OCI-LY1 (cell line): Measurements from ENCODE around the gene HACE1.
"Not testable (repeated sequence)": the region's sequence is repeated elsewhere in the genome, so short reads cannot be mapped to it uniquely, and the experiment has no call there.

Experiments
- H2AFZ ChIP-seq: fragments of 200-600 bp; sonication (generic), shearing (Covaris generic); 2 replicates; pipeline ENCODE4 v1.6.0; 2014; ENCODE audit warnings: antibody characterized with exemption, mild to moderate bottlenecking, low read length
- H3F3A ChIP-seq: fragments of 200-600 bp; sonication (generic), shearing (Covaris generic); 2 replicates; pipeline ENCODE4 v1.6.0; 2014; ENCODE audit warnings: mild to moderate bottlenecking, antibody characterized with exemption, low read length, moderate library complexity; ENCODE audit not compliant: insufficient read depth
- H3K27ac ChIP-seq: fragments of 200-600 bp; sonication (generic); 2 replicates; pipeline ENCODE4 v1.5.1; 2014; ENCODE audit warnings: low read length, mixed run types, mild to moderate bottlenecking, low read depth; ENCODE audit not compliant: poor library complexity, severe bottlenecking
- H3K27me3 ChIP-seq: fragments of 200-600 bp; sonication (generic); 2 replicates; pipeline ENCODE4 v1.6.0; 2014; ENCODE audit warnings: antibody characterized with exemption, mild to moderate bottlenecking, low read length, moderate library complexity; ENCODE audit not compliant: insufficient read depth
- H3K36me3 ChIP-seq: fragments of 200-600 bp; sonication (generic); 2 replicates; pipeline ENCODE4 v1.6.1; 2014; ENCODE audit warnings: mild to moderate bottlenecking, antibody characterized with exemption, low read length, moderate library complexity, mixed read lengths; ENCODE audit not compliant: insufficient read depth
- H3K4me1 ChIP-seq: fragments of 200-600 bp; sonication (generic); 2 replicates; pipeline ENCODE4 v1.5.1; 2014; ENCODE audit warnings: mild to moderate bottlenecking, low read length, moderate library complexity; ENCODE audit not compliant: insufficient read depth, severe bottlenecking
- H3K4me2 ChIP-seq: fragments of 200-600 bp; sonication (generic), shearing (Covaris generic); 2 replicates; pipeline ENCODE4 v1.6.1; 2014; ENCODE audit warnings: low read length
- H3K4me3 ChIP-seq: fragments of 200-600 bp; sonication (generic); 2 replicates; pipeline ENCODE4 v1.5.1; 2014; ENCODE audit warnings: low read length, low read depth, mild to moderate bottlenecking, mixed read lengths; ENCODE audit not compliant: poor library complexity, severe bottlenecking
- H3K79me2 ChIP-seq: fragments of 200-600 bp; shearing (Covaris generic); 2 replicates; pipeline ENCODE4 v1.6.1; 2016; ENCODE audit warnings: mixed run types, low read length, mixed read lengths; ENCODE audit not compliant: insufficient read depth
- H3K9ac ChIP-seq: fragments of 200-600 bp; sonication (generic), shearing (Covaris generic); 2 replicates; pipeline ENCODE4 v1.6.1; 2014; ENCODE audit warnings: mild to moderate bottlenecking, low read length, mixed read lengths
- H3K9me2 ChIP-seq: fragments of 200-600 bp; sonication (generic), shearing (Covaris generic); 2 replicates; pipeline ENCODE4 v1.6.1; 2014; ENCODE audit warnings: low read depth, mild to moderate bottlenecking, low read length, mixed read lengths
- H3K9me3 ChIP-seq: fragments of 200-600 bp; shearing (Covaris generic); 2 replicates; pipeline ENCODE4 v1.6.1; 2014; ENCODE audit warnings: low read length, mixed read lengths
- H4K20me1 ChIP-seq: fragments of 200-600 bp; sonication (generic), shearing (Covaris generic); 2 replicates; pipeline ENCODE4 v1.6.0; 2016; ENCODE audit warnings: mild to moderate bottlenecking, low read length; ENCODE audit not compliant: insufficient read depth
- EZH2 ChIP-seq: fragments of 200-600 bp; sonication (generic), shearing (Covaris generic); IDR thresholded peaks from 2 replicates; pipeline ENCODE4 v1.8.0; 2017; ENCODE audit warnings: borderline replicate concordance, mixed run types, mild to moderate bottlenecking, antibody characterized with exemption, low read length, moderate library complexity, mixed read lengths
- TF ChIP-seq, protein P1 (sequence below): fragments of 200-600 bp; sonication (generic), shearing (Covaris generic); IDR thresholded peaks from 2 replicates; pipeline ENCODE4 v1.5.1; 2017; ENCODE audit warnings: mild to moderate bottlenecking, antibody characterized with exemption, low read length, moderate library complexity, mixed read lengths

HACE1 gene

DNA sequence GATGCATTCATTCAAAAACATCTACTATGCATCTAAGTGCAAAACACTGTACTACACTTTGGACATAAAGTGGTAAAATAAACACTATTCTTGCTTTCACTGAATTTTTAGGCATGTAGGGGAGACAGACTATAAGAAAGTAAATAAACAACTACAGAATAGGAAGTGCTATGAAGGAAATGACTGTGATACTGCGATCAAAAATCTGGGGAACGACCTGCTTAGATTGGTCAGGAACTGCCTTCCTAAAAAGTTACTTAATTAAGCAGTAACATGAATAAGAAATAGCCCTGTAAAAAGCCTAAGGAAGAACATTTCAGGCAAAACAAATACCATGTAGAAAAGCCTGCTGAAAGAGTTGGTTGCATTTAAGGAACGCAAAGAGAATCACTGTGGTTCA is 50.6 kb downstream of the HACE1 start:
- Histone ChIP-seq H4K20me1 (no peaks in the 10 kb centered on the region), H3K27me3 (no peaks in the 10 kb centered on the region), H3K9ac (no peak overlapping the region), H3K9me2 (no peaks in the 10 kb centered on the region), H3K4me3 (no peak overlapping the region), H3K27ac (no peak overlapping the region), H3K36me3 (no peaks in the 10 kb centered on the region), H3K9me3 (no peaks in the 10 kb centered on the region), H3K4me1 (no peaks in the 10 kb centered on the region), H3F3A (no peaks in the 10 kb centered on the region), H3K79me2 (no peaks in the 10 kb centered on the region), H2AFZ (no peak overlapping the region), H3K4me2 (no peak overlapping the region)
- TF ChIP-seq, protein P1, sequence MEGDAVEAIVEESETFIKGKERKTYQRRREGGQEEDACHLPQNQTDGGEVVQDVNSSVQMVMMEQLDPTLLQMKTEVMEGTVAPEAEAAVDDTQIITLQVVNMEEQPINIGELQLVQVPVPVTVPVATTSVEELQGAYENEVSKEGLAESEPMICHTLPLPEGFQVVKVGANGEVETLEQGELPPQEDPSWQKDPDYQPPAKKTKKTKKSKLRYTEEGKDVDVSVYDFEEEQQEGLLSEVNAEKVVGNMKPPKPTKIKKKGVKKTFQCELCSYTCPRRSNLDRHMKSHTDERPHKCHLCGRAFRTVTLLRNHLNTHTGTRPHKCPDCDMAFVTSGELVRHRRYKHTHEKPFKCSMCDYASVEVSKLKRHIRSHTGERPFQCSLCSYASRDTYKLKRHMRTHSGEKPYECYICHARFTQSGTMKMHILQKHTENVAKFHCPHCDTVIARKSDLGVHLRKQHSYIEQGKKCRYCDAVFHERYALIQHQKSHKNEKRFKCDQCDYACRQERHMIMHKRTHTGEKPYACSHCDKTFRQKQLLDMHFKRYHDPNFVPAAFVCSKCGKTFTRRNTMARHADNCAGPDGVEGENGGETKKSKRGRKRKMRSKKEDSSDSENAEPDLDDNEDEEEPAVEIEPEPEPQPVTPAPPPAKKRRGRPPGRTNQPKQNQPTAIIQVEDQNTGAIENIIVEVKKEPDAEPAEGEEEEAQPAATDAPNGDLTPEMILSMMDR, result no peak
- TF ChIP-seq EZH2, result no peak

DNA sequence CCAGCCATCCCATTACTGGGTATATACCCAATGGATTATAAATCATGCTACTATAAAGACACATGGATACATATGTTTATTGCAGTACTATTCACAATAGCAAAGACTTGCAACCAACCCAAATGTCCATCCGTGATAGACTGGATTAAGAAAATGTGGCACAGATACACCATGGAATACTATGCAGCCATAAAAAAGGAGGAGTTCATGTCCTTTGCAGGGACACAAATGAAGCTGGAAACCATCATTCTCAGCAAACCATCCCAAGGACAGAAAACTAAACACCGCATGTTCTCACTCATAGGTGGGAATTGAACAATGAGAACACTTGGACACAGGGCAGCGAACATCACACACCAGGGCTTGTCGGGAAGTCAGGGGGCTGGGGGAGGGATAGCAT is 54.4 kb downstream of the HACE1 start:
- not testable (repeated sequence) for H3K4me3 ChIP-seq, H3F3A ChIP-seq, H3K4me2 ChIP-seq, H2AFZ ChIP-seq, H3K9ac ChIP-seq, H4K20me1 ChIP-seq, H3K9me2 ChIP-seq, H3K27ac ChIP-seq, H3K79me2 ChIP-seq, H3K4me1 ChIP-seq, H3K9me3 ChIP-seq, H3K36me3 ChIP-seq, H3K27me3 ChIP-seq

DNA sequence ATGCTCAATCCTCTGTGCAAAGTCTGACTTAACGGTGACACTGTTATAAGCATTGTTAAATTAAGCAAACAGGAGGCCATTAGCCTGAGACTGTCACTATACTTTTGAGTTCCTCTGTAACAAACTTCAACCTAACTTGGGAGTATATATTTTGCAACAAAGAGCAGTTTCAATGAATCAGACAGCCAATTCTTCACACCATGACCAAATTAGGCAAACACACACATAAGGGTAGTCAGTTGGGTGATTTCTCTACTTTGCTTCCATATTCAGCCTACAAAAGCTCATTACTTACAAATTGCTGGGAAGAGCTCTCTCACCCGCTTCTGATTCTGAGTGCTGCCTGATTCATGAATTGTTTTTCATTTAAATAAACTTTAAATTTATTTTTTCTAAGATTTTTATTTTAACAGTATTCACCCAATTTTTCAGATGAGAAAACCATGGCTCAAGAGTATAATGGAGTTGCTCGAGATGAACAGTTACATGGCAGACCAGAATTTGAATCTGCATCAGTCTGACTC is 60.5 kb downstream of the HACE1 start:
- H3K9ac ChIP-seq, result no peak overlapping the region
- H2AFZ ChIP-seq, result no peak overlapping the region
- no peaks in the 10 kb centered on the region for H4K20me1 ChIP-seq
- H3K9me2 ChIP-seq, result no peaks in the 10 kb centered on the region
- no peaks in the 10 kb centered on the region for H3F3A ChIP-seq
- no peaks in the 10 kb centered on the region for H3K79me2 ChIP-seq
- H3K27me3 ChIP-seq, result no peaks in the 10 kb centered on the region
- no peak for TF ChIP-seq EZH2
- TF ChIP-seq, protein P1, result no peak
- H3K4me1 ChIP-seq, result no peaks in the 10 kb centered on the region
- no peak overlapping the region for H3K4me3 ChIP-seq
- no peaks in the 10 kb centered on the region; the same call in 1 of the 2 replicates for H3K36me3 ChIP-seq
- H3K4me2 ChIP-seq, result no peak overlapping the region
- no peaks in the 10 kb centered on the region for H3K9me3 ChIP-seq
- no peak overlapping the region for H3K27ac ChIP-seq

DNA sequence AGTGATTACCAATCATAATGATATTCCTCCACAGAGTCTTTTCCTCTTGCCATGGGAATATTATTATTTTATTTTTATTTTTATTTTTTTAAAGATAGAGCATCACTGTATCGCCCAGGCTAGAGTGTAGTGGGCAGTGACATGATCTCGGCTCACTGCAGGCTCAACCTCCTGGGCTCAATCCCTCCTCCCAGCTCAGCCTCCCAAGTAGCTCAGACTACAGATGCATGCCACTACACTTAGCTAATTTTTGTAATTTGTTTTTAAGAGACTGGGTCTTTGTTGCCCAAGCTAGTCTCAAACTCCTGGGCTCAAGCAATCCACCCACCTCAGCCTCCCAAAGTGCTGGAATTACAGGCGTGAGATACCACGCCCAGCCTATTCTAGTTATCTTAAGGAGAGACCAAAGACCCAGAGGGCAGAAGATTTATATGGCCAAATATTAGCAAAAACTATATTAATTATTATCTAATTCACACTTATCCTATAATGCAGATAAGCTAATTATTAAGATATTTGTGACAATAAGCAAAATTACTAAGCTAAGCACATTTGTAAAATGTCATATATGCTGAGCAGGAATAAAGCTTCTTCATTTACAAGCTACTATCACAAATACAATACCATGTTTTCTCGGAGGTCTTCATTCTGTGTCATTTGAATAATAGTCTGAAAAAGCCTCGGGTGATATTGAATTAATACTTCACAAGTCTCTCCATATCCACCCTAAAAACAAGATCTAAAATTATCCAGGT is 63.5 kb downstream of the HACE1 start:
- no peaks in the 10 kb centered on the region for H4K20me1 ChIP-seq
- H3K27me3 ChIP-seq, result no peaks in the 10 kb centered on the region
- no peaks in the 10 kb centered on the region for H3K9me2 ChIP-seq
- TF ChIP-seq, protein P1, result no peak
- TF ChIP-seq EZH2, result no peak
- no peak overlapping the region for H2AFZ ChIP-seq
- no peak overlapping the region for H3K27ac ChIP-seq
- no peaks in the 10 kb centered on the region; the same call in 1 of the 2 replicates for H3K36me3 ChIP-seq
- no peak overlapping the region for H3K9ac ChIP-seq
- no peak overlapping the region for H3K4me3 ChIP-seq
- no peaks in the 10 kb centered on the region for H3K9me3 ChIP-seq
- no peaks in the 10 kb centered on the region for H3K79me2 ChIP-seq
- no peaks in the 10 kb centered on the region for H3K4me1 ChIP-seq
- no peaks in the 10 kb centered on the region for H3F3A ChIP-seq
- H3K4me2 ChIP-seq, result no peak overlapping the region
